GM12891 (cell line): Measurements from ENCODE around the gene ZDHHC11B.

Source experiments
- PAX5 ChIP-seq: IDR thresholded peaks from 2 replicates; pipeline ENCODE4 v1.6.1; 2011; ENCODE audit warnings: low read length, moderate library complexity, mild to moderate bottlenecking; ENCODE audit not compliant: insufficient read depth, severe bottlenecking
- POLR2A ChIP-seq: IDR thresholded peaks from 2 replicates; pipeline ENCODE4 v1.6.1; 2011; ENCODE audit warnings: low read depth, low read length, control low read depth
- POLR2AphosphoS5 ChIP-seq: IDR thresholded peaks from 2 replicates; pipeline ENCODE4 v1.6.1; 2011; ENCODE audit warnings: low read depth, low read length, control low read depth
- POU2F2 ChIP-seq: IDR thresholded peaks from 2 replicates; pipeline ENCODE4 v1.6.1; 2011; ENCODE audit warnings: low read depth, mild to moderate bottlenecking, control low read depth, low read length, moderate library complexity
- SPI1 ChIP-seq: IDR thresholded peaks from 2 replicates; pipeline ENCODE4 v1.6.1; 2011; ENCODE audit warnings: low read depth, low read length, control low read depth
- TAF1 ChIP-seq: IDR thresholded peaks from 2 replicates; pipeline ENCODE4 v1.6.1; 2011; ENCODE audit warnings: low read depth, low read length, control low read depth

- TF ChIP-seq POLR2A (no peak), SPI1 (no peak), TAF1 (no peak), PAX5 (no peak), POLR2AphosphoS5 (no peak), POU2F2 (no peak)
Observed at GRCh38 chr5:763397-763796, 21.1 kb downstream of the ZDHHC11B start.
